CD4-positive, alpha-beta T cell treated with Interleukin-12 subunit alpha and Interleukin-12 subunit beta, for 1 hour (primary cell): Measurements from ENCODE around the gene ACSL5.
"Not testable (repeated sequence)": the region's sequence is repeated elsewhere in the genome, so short reads cannot be mapped to it uniquely, and the experiment has no call there.

Experiments
- DNase-seq: peaks from one replicate; pipeline ENCODE4 v3.0.0-alpha.2; 2020

Gene ACSL5

DNA sequence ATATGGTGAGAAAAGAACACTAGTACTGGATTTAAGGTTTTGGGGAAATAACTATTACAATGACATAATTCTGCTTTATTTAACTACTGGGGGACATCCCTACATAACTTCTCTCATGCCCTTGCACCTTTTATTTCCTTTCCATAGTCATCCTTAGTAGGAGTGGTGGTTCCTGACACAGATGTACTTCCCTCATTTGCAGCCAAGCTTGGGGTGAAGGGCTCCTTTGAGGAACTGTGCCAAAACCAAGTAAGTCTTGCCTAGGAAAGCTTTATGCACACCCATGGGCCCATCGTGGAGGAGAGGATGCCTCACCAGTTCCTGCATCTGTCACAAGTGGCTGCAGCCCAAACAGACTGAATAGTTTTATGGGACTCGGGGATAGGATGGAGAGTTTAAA lies 52.2 kb downstream of the ACSL5 start:
- no peak for DNase-seq

DNA sequence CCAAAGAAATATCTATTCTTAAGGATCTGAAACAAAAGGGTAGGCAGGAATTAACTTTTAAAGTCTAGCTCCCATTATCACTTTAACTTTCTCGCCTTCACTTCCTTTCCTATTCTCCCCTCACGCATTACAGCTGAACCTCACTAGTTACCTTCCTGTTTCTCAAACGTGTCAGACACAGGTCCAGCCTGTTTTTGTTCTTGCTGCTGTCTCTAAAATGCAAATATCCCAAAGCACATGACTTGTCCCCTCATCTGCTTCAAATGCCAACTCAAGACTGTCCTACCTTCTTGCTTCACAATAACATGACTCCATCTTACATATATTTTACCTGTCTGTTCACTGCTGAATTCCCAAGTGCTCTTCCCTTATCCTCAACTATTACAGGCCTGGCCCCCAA lies 55.2 kb downstream of the ACSL5 start:
- DNase-seq: no peak

DNA sequence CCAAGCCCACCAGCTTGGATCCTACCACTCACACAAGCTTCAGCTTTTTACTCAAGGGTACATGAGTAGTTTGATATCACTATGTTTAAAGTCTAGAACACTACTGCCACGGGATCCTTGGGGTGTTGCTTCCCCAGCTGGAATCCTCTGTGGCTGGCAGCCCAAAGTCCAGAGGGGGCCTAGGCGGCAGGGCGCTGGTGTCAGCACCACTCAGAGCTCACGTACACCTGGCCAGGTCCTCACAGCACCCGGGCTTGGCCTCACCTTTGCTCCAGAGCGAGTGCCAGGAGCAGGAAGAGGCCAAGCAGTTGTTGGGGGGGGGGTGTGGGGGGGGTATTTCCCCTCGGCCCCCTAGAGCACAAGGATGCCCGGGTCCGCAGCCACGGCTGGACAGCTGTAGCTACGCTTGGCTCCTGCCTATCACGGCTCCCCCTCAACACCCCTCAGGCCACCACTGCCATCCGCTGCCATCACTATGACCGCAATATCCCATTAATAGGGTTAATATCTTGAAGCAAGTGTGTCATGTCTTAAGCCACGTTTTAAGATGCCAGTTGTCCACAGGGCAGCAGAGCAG lies 55.8 kb downstream of the ACSL5 start:
- DNase-seq: no peak

DNA sequence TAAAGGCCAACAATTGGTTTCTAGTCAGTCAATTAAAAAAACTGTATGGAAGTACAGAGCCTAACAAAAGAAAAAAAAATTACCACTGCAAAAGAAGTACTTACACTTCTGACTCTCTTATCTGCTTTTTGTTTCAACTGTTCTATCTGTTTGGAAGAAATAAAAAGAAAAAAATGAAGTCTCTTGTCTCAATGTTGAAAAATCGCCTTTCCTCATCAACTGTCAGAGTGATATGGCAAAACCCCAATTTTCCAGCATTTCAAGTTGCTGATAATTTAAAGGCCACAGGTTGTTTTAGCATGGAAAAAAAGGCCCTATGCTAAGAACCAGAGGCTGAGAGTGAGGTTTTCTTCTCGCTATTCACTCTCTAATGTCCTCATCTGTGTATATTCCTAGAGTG lies 59.2 kb downstream of the ACSL5 start:
- DNase-seq: no peak

DNA sequence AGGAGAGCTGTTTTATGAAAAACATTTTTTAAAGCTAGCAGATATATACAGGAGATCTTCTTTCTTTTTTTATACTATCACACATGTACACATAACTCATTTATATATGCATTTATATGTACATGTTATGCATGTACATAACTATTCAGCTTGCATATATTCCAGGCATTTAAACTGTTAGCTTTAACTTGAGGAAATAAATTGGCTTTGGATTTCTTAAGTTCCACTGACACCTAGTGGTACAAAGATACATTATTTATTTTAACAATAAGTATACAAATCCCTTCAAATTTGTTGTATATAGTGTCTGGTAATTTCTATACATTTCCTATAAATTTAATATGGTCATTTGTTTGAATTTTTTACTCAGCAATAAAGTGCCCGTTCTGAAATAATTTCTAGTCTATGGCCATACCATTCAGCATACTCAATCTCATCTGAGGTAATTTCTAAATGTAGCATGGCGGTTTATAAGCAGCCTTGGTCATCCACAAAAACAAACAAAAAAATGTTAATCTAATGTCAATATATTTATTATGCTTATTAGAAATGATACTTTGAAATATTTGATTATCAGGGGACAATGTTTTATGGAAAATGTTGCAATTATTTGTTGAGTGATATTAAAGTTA lies 61.2 kb downstream of the ACSL5 start:
- peak; percentile 30 for DNase-seq

DNA sequence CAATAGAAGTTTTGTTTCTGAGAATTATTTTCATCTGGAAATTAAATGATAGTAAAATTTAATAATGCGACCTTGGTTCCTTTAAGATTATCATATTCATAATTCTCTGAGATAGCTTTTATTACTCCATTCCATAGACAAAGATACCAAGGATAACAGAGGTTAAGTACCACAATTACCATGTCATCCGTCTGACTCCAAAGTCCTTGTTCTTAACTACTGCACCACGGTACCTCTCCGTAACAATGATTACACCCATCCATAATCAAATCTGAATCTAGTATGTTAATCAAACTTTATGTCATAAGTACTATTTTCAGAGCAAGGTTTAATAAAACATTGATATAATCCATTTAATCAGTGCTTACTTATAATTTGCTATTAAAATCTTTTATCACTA lies 64.4 kb downstream of the ACSL5 start:
- no peak for DNase-seq

DNA sequence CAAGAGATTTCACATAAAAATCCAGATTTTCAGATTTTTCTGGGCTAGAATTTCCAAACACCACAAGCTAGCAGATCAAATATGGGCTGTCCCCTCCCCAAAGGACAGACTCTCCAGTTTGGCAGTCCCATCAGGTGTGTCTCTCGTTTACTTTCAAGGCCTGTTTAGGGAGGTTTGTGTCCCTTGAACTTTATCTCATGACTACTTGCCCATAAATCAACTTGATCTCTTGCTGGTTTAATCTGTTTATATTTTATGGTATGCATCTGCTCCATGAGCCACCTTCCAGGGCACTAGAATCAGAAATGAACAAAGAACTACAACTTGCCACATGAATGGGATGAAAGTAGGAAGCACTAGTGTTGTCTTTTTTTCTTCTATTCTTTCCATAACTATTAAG lies 67.6 kb downstream of the ACSL5 start:
- no peak for DNase-seq

DNA sequence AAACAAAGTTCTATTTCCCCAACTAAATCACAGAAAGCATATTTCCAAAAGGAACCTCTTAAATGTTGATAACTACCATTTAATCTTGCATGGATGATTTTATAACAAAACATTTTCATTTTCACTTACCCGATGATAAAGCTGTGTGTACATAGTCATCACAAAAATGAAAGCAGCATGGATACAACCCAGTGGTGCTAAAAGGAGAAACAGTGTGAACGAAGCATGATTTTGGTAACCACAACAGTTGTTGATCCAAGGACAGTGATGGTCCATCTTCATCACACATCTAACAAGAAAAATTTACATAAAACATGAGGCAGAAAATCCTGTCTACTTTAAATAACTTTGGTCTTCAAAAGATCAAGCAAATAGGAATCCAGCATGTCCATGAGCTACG lies 68.1 kb downstream of the ACSL5 start:
- no peak for DNase-seq

DNA sequence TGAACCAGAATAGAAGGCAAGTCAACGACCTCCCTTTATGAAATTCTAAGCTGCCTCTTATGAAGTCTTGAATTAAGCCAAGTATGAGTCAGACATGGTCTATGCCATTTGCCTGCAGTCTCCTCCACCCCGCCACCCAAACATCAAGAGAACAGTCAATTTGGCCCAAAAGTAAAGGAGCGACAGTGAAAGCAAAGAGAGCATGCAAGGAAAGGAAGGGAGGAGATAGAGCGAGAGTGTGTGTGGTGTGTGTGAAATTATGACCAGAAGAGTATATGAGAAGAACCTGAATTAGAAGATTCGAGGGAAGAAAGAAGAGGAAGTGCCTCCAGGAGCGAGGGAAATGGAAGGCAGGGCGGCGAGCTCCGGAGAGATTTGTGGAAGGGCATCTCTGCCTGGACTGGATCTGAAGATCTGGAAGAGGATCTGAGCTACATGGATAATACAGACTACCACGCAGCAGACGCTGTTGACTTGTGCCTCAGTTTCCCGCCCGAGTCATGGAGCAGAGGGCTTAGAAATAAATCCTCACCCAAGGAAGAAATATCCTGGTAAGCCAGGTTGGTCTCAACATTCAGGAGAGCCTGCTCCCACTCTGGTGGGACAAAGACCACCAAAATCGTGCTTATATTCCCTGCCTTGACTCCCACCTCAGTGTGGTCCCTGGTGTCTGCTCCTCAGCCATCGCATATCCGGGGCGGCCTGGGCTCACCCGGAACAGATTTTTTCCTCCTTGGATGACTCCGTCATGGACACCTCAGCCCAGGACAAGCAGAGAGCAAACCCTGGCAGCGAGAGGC lies 72.3 kb downstream of the ACSL5 start:
- DNase-seq: peak; percentile 7

DNA sequence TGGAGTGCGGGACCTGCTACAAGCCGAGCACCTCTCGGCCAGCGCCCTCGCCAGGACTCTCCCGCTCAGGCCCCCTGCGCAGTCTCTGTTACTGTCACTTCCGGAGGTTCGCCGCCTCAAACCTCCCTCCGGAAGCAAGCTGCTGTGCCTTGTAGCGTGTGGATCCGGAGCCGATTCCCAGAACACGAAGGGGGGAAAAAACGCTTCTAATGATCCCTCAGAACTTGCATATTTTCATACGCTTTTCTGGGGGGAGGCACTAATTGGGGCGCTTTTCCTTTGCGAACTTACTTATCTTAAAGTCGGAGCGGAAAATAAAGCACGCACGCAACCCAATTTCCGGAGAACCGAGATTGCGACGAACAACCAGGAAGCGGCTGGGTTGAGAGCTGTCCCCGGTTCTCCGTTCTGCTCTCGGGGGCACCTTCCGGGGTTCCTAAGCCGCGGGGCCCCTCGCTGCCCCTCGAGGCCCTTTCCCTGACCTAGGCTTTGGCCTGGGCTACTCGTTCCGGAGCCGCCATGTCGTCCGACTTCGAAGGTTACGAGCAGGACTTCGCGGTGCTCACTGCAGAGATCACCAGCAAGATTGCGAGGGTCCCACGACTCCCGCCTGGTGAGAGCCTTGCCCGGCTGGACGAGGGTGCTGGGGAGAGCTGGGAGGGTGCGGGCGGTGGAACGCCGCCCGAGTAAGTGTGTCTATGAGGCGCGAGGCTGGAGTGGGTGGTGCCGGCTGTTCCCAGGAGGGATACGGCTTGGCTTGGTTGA lies 73.1 kb downstream of the ACSL5 start, which contains the start of the genes VTI1A and ZDHHC6:
Gene VTI1A, plus strand, starts transcription at position 361 of the 765 bp plus-strand sequence. Its CDS starts 159 bp downstream, at position 520.
Gene ZDHHC6, minus strand, starts transcription at position 60 of the 765 bp plus-strand sequence. CDS start 1,478 bp downstream, outside the sequence.
- peak; percentile 86 for DNase-seq

DNA sequence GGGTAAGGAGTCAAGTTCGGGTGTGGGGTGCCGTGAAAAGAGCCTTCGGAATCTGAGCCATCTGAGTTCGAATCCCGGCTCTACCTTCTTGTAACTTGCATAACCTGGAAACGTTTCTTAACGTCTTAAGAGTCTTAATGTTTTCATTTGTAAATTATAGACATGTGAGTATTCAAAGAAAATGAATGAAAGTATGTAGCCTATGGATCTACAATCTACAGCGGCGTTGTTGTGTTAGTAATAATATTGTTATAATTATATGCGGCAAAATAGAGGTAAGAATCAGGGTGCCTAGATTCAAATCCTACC lies 73.7 kb downstream of the ACSL5 start:
- DNase-seq: no peak

DNA sequence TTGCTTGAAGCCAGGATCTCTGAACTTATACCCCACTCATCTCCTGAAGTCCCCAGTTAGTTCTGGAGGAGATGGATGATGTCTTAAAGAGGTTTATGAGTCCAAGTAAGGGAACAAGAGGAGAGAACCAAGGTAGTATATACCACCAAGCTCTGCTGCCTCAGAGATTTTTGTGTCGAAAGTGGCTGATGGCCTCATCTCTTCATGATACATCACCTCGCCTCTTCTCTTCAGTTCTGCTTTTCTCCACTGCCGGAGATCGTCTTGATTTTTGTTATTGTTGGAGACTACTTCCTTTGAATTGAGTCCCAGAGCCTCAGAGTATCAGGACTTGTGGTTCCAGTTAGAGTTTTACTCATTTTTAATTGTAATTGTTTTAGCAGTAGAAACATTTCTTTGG lies 75.0 kb downstream of the ACSL5 start:
- no peak for DNase-seq

DNA sequence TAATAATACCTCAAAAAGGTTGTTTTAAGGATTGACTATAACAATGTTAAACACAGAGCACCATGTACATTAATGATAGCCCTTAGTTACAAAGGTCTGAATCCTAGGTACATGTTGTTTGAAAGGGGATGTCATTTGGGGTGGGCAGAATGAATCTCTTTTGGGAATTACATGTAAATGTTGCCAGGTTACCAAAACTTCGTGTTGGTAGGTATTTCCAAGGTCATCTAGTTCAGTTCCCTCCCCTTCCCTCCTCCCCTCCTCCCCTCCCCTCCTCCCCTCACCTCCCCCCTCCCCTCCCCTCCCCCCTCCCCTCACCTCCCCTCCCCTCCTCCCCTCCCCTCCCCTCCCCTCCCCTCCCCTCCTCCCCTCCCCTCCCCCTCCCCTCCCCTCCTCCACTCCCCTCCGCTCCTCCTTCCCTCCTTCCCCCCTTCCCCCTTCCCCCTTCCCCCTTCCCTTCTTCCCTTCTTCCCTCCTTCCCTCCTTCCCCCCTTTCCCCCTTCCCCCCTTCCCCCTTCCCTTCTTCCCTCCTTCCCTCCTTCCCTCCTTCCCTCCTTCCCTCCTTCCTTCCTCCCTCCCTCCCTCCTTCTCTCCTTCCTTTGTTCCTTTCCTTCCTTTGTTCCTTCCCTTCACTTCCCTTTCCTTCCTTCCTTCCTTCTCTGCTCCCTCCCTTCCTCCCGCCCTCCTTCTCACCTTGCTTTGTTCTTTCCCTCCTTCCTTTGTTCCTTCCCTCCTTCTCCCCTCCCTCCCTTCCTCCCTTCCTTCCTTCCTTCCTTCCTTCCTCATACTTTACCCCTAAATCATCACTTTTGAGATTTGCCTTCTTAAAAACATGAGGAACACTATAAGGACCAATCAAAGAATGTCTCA lies 81.2 kb downstream of the ACSL5 start:
- no peak for DNase-seq

DNA sequence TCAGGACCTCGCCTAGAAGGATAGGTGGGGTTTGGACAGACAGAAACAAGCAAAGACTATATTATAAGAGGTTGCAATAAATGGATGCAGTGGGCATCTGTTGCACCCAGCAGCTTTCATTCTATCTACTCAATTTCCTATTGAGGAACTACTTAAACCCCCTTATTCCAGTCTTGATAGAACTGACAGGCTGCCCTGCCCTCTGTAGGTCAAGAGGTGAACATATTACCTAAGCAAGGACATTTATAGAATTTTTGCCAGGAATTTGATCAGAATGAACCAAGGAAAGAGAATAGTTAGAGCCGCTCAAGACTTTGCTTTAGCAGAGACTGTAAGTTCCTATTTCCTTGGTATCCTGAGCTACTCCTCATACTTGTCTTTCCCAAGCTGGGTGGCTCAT lies 82.6 kb downstream of the ACSL5 start:
- DNase-seq: no peak

DNA sequence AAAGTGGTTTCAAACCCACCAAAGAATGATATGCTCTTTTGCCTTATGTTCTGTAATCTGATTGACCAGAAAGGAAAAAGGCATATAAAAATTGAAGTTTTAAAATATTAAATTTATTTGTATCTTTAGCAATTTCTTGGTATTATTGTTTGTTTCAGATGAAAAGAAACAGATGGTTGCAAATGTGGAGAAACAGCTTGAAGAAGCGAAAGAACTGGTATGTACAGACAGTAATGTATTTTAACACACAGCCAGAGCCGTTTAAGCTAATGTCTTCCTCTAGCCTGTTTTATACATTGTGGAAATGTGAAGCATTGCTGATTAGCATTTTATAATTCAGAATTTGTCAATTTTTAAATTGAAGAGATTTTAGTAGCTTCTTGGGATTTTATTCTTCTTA lies 86.5 kb downstream of the ACSL5 start:
- no peak for DNase-seq

DNA sequence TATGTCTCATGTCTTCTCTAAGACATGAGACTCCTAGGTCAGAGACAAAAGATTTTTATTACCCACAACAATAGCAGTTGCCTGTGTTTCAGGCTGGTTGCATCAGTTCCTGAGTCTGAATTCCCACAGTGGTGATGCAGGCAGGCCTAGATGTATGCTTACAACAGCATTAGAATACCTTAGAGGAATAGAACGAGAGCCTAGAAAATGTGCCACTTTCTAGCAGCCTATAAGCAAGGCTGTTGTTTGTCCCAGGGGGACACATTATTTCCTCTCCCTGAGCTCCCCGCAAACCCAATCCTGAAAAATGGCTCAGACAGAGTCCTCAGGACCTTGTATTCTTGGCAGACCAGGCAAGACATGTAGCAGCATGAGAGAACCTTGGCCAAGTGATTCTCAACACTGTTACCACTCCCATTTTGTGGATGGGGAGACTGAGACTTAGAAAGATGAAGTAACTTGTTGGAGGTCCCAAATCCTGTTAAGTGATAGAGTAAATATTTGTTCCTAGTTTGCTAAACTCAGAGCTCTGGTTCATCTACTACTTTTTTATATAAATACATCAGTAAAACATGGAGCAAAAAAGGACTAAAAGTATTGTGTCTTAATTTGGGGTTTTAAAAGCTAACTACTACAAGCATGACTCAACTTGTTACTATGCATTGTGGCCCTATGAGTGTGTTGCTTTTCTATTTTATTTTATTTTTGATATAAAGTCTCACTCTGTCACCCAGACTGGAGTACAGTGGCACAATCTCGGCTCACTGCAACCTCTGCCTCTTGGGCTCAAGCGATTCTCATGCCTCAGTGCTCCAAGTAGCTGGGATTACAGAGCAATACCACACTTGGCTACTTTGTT lies 87.3 kb downstream of the ACSL5 start:
- DNase-seq: no peak

DNA sequence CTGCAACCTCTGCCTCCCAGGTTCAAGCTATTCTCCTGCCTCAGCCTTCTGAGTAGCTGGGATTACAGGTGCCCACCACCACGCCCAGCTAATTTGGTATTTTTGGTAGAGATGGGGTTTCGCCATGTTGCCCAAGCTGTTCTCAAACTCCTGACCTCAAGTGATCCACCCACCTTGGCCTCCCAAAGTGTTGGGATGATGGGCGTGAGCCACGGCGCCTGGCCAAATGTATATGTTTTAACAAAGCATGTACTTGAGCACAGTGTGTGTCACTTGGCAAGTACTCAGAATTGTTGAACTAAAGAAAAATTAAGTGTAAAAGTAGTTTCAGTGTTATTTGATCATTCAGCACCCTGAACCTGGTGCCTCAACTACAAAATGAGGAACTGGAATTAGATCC lies 90.2 kb downstream of the ACSL5 start:
- not testable (repeated sequence) for DNase-seq

DNA sequence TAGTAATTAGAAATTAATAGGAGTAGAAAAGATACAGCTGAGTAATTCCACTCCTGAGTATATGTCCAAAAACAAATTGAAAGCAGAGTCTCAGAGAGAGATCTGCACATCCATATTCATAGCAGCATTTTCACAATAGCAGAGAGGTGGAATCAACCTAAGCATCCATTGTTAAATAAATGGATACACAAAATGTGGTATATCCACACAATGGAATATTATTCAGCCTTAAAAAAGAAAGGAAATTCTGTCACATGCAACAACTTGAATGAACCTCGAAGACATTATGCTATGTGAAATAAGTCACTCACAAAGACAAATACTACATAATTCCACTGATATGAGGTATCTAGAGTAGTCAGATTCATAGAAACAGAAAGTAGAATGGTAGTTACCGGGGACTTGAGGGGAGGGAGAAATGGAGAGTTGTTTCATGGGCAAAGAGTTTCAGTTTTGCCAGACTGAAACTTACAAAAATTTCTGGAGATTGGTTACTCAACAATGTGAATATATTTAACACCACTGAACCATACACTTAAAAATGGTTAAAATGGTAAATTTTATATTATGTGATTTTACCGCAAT lies 91.5 kb downstream of the ACSL5 start:
- no peak for DNase-seq

DNA sequence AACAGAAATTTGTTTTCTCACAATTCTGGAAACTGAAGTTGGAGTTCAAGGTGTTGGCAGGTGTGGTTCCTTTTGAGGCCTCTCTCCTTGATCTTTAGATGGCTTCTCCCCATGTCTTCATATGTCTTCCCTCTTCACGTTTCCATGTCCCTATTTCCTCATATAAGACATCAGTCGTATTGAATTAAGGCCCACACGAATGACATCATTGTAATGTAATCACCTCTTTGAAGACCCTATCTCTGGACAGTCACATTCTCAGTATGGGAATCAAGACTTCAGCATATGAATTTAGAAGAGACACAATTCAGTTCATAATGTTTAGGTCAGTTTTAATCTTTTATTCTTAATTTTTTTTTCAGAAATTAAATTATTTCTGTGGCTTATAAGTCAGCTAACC lies 92.9 kb downstream of the ACSL5 start:
- no peak for DNase-seq

DNA sequence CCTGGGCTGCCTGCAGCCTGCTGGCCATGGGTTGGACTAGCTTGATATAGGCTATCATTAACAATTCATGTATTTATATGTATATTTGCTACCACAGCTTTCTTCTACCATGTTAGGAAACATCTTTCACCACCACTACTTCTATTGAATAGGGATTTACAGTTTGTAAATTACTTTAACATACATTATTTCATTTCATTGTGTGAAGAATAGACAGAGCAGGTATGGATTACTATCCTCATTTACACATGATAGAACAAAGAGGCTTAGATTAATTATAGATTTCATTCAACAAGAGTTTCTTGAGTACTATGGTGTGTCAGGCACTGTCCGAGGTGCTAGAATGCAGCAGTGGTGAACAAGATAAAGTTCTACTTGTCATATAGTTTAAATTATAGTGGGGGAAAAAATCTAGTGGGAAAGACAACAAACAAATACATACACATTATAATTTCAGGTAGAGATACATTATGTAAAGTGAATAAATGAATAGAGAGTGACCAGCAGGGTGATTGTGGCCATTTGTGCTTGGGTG lies 93.7 kb downstream of the ACSL5 start:
- no peak for DNase-seq
